Placental epithelial cell (primary cell): ENCODE data around the gene MRPL58. TPM values are rescaled to one million over a fixed set of nuclear protein-coding genes. Genes with fewer than 3 reads are reported as not detected.

ENCODE experiments used
- small RNA-seq: library from RNA; depleted of rRNA; stranded (forward); fragments of <200 nt; gene quantifications from one replicate; pipeline ENCODE3, GENCODE V24; 2012
- total RNA-seq: library from RNA; depleted of rRNA; stranded (reverse); fragments of >200 nt; gene quantifications from 2 replicates; pipeline ENCODE4 v1.2.3, GENCODE V29; 2012

MRPL58 gene
- 19.2 and 42.8 TPM in 2 replicates for total RNA-seq

DNA sequence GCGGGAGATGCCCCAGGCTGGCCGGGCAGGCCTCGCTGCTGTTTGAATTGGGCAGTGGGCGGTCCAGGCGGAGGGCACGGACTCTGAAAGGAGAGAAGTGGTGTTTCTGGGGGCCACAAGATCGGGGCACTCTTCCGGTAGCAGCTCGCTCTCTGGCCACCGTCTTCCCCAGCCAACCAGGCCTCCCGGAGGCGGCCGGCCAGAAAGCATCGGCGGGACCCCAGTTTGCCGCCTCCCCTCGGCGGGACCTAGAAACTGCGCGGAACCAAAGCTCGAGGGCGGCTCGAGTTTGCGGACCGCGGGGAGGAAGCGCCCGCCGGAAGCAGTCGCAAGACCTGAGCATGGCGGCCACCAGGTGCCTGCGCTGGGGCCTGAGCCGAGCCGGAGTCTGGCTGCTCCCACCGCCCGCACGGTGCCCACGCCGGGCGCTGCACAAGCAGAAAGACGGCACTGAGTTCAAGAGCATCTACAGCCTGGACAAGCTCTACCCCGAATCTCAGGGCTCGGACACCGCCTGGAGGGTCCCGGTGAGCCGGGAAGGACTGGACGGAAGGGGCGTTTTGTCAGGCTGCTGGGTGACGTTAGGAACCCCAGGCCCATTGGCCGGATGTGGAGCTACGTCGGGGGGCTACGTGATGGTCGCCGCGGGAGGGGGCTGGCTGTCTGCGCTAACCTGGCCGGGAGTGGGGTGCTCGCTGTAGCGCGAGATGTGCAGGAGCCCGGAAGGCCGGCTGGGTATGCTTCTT, at the start of gene MRPL58:
Gene MRPL58, plus strand, starts transcription at position 325 of the 746 bp plus-strand sequence. Its CDS starts 17 bp downstream, at position 342.

DNA sequence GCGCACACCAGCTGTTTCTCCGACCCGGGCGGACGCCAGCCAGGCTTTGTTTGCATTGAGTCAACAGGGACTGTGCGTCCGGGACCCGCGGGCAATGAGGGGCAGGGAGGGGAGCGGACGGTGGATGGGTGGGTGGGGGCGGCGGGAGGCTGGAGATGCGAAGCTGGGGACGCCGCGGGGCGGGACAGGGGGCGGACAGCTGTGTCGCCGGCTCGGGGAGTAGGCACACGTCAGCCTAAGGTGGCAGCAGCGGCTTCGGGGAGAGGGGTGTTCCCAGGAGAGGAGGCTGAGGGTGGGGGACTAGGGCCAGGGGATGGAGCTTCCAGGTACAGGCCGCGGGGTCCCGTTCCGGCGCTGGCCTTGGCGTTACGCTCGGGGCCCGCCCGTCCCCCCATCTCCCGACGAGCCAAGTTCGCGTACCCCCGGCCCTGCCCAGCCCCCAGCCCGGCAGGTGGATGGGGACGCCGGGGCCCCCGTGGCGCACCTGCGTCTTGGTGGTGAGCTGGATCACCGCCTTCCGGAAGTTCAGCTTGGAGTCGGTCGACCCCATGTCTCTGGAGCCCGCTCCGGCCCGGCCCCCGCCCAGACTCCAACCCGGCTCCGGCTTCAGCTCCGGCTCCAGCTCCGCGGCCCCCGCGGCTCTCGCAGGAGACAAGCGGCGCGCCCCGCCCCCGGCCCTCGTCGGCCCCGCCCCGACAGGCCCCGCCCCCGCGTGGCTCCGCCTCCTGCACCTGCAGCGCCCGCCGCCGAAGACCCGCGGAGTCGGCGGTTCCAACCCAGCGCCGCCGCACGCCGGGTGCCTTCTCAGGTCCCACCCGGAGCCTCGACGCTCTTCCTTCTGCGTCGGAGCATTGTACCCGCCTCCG, 40.1 kb upstream of the MRPL58 start, which contains the start of gene HID1:
Gene HID1, minus strand, starts transcription at position 653 of the 866 bp plus-strand sequence. Its CDS starts 103 bp downstream, at position 550.

DNA sequence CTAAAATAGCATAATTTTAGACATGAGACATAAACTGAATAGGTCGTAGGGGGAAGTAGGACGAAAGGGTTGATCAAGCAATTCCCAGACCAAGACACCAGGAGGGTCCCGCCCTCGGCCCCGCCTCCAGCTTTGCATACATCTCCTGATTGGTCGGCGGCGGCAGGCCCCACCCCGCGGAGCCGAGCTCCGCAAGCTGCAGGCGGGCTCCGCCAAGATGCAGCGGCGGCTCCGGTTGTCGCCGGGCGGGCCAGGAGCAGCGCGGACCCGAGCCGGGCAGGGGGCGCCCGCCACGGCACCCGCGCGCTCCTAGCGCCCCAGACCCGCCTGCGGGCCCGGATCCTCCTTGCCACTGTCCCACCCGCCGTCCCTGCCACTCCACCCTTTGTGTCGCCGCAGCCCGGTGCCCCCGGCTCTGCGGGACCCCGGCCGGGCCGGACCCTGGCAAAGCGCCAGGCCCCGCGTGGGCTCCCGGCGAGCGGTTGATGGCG, 25.0 kb upstream of the MRPL58 start, which contains the start of gene CDR2L:
Gene CDR2L, plus strand, starts transcription at position 215 of the 491 bp plus-strand sequence. CDS start 412 bp downstream, outside the sequence.

DNA sequence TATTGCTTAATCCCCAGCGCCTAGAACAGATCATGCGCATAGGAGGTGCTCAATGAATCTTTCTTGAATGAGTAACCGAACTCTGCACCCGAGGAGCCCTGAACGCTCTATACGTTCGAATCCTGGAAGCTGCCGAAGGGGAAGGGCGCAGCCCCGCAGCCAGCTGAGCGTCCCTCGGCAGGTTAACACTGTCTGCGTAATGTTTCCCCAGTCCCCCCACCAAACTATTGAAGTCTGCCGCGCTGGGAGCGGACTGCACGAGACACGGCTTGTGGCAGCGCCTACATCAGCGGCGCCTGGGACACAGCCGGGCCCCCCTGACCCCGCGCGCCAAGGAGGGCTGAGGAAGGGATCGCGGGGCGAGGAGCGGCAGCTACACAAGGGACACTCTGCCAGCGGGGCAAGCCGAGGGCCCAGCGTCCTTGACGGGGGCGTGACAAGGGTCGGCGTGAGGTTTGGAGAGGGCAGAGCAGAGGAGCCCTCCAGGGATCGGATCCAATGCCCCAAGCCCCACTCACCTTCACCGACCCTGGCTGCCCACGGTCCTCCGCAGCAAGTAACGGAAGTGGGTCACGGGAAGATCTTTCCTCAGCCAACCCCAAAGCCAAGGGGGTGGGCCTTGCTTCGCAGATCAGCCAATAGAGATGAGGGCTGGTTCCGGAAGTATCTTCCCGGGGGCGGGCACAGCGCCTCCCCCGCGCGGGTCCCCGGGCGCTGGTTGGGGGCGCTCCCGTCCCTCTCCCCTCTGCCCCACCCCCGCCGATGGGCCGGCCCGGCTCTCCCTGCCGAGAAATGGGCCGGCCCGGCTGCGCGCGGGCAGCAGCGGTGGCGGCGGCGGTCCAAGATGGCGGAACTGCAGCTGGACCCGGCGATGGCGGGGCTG, 34.2 kb downstream of the MRPL58 start, which contains the start of the genes ATP5PD and KCTD2:
Gene ATP5PD, minus strand, starts transcription at position 563 of the 883 bp plus-strand sequence. CDS start 4,319 bp downstream, outside the sequence.
Gene KCTD2, plus strand, starts transcription at position 819 of the 883 bp plus-strand sequence. Its CDS starts 26 bp downstream, at position 845.

Small RNAs within 50 kb of the gene (small RNA-seq; reads per million reads assigned to genes)
- gene AC111186.1 = not detected
- not detected for gene RN7SL573P
- not detected for gene RNU6-362P

Other genes with a start within 250 kb of the MRPL58 start
- gene NAT9, start 236.3 kb upstream of the MRPL58 start, total RNA-seq = 34.2 and 45.9 TPM in 2 replicates
- under 0.01 and 0.11 TPM in 2 replicates for gene GRIN2C, start 152.8 kb upstream of the MRPL58 start, total RNA-seq
- gene FDXR, start 139.7 kb upstream of the MRPL58 start, total RNA-seq = 12.6 and 37.1 TPM in 2 replicates
- gene FADS6, start 119.0 kb upstream of the MRPL58 start, total RNA-seq = not detected in 2 replicates
- under 0.01 and 0.22 TPM in 2 replicates for gene USH1G, start 89.4 kb upstream of the MRPL58 start, total RNA-seq
- gene OTOP2, start 88.4 kb upstream of the MRPL58 start, total RNA-seq = not detected in 2 replicates
- gene OTOP3, start 76.8 kb upstream of the MRPL58 start, total RNA-seq = not detected in 2 replicates
- gene HID1, start 39.9 kb upstream of the MRPL58 start, total RNA-seq = 1.2 and 2.1 TPM in 2 replicates
- gene CDR2L, start 25.0 kb upstream of the MRPL58 start, total RNA-seq = 34.9 and 47.9 TPM in 2 replicates
- 228 and 229 TPM in 2 replicates for gene ATP5PD, start 34.3 kb downstream of the MRPL58 start, total RNA-seq
- 17.0 and 21.6 TPM in 2 replicates for gene KCTD2, start 34.6 kb downstream of the MRPL58 start, total RNA-seq
- 32.4 and 34.9 TPM in 2 replicates for gene SLC16A5, start 75.3 kb downstream of the MRPL58 start, total RNA-seq
- gene ARMC7, start 97.3 kb downstream of the MRPL58 start, total RNA-seq = 2.6 and 3.5 TPM in 2 replicates
- 68.2 and 75.0 TPM in 2 replicates for gene NT5C, start 119.1 kb downstream of the MRPL58 start, total RNA-seq
- 53.4 and 162 TPM in 2 replicates for gene JPT1, start 141.8 kb downstream of the MRPL58 start, total RNA-seq
- gene SUMO2, start 170.3 kb downstream of the MRPL58 start, total RNA-seq = 74.1 and 119 TPM in 2 replicates
- gene NUP85, start 193.0 kb downstream of the MRPL58 start, total RNA-seq = 27.8 and 32.2 TPM in 2 replicates
- 16.1 and 18.4 TPM in 2 replicates for gene GGA3, start 248.9 kb downstream of the MRPL58 start, total RNA-seq
- gene MRPS7, start 249.2 kb downstream of the MRPL58 start, total RNA-seq = 49.5 and 85.0 TPM in 2 replicates